HG03521 (cell line): ENCODE measurements around the gene TRAK1.
A peak's percentile ranks its signal among the peaks of the same experiment; 100 is the strongest.

Source experiments
- ATAC-seq: cut with Tn5 transposase; IDR thresholded peaks from one replicate; pipeline ENCODE4 v1.9.1; 2021; ENCODE audit warnings: mild to moderate bottlenecking, moderate library complexity; ENCODE audit not compliant: unreplicated experiment

Gene TRAK1

GRCh38 chr3:42174679-42175385 is 83.7 kb downstream of the TRAK1 start:
- no peak for ATAC-seq

GRCh38 chr3:42175386-42176240 is 84.5 kb downstream of the TRAK1 start:
- no peak for ATAC-seq

- no peak for ATAC-seq
These were observed 85.3 kb downstream of the TRAK1 start for GRCh38 chr3:42176242-42177034.

GRCh38 chr3:42177068-42177800 is 86.1 kb downstream of the TRAK1 start:
- ATAC-seq = no peak

- no peak for ATAC-seq
These were observed 86.6 kb downstream of the TRAK1 start for GRCh38 chr3:42177801-42178150.

GRCh38 chr3:42179110-42179725 is 88.1 kb downstream of the TRAK1 start:
- no peak for ATAC-seq

- no peak for ATAC-seq
These were observed 89.7 kb downstream of the TRAK1 start for GRCh38 chr3:42180901-42181300.

GRCh38 chr3:42182555-42182954 is 91.4 kb downstream of the TRAK1 start:
- no peak for ATAC-seq

GRCh38 chr3:42183991-42184632 is 93.0 kb downstream of the TRAK1 start:
- no peak for ATAC-seq

GRCh38 chr3:42184651-42185443 is 93.7 kb downstream of the TRAK1 start:
- no peak for ATAC-seq

GRCh38 chr3:42187936-42188335 is 96.8 kb downstream of the TRAK1 start:
- ATAC-seq = no peak

GRCh38 chr3:42188376-42188775 is 97.2 kb downstream of the TRAK1 start:
- no peak for ATAC-seq

- ATAC-seq = no peak
These were observed 97.9 kb downstream of the TRAK1 start for GRCh38 chr3:42189001-42189460.

- no peak for ATAC-seq
These were observed 98.6 kb downstream of the TRAK1 start for GRCh38 chr3:42189736-42190135.

- no peak for ATAC-seq
These were observed 99.7 kb downstream of the TRAK1 start for GRCh38 chr3:42190701-42191442.

GRCh38 chr3:42191443-42191747 is 100.2 kb downstream of the TRAK1 start:
- no peak for ATAC-seq

- peak; percentile 32 for ATAC-seq
These were observed 101.4 kb downstream of the TRAK1 start for GRCh38 chr3:42192334-42193200.
